Activated T-helper 9 cell treated with anti-CD3 and anti-CD28 coated beads, Interleukin-2, amount 50 U/mL, for 16 hours (primary cell): Measurements from ENCODE around the gene JAM2.
A peak's percentile ranks its signal among the peaks of the same experiment; 100 is the strongest.

Experiments used
- DNase-seq: peaks from one replicate; pipeline ENCODE4 v3.0.0-alpha.2; 2020; ENCODE audit warnings: low read depth

JAM2 gene

DNA sequence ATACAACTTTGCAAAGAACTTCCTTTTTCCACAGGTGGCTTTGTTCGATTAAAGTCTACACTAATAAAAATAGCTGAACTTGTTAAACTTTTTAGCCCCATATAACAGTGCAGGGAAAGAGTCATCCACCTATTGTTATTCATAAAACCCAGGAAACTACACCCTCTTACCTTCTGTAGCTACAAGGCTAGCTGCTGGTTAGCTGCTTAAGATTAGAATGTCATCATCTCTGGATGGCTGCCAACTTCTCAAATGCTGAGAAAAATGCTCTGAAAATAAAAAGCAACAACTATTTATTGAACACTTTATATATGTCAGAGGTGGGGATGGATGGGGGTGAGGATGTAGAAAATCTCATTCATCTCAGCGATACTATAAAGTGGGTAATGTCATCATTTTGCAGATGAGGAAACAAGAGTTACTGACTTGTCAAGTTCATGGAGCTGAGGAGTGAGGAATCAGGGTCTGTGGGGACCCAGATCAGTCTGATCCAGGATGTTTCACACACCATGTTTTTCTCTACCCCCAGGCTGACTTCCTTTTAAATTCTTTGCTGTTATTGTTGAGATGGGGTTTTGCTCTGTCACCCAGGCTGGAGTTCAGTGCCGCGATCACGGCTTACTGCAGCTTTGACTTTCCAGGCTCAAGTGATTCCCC is 78.6 kb downstream of the JAM2 start:
- DNase-seq = no peak

DNA sequence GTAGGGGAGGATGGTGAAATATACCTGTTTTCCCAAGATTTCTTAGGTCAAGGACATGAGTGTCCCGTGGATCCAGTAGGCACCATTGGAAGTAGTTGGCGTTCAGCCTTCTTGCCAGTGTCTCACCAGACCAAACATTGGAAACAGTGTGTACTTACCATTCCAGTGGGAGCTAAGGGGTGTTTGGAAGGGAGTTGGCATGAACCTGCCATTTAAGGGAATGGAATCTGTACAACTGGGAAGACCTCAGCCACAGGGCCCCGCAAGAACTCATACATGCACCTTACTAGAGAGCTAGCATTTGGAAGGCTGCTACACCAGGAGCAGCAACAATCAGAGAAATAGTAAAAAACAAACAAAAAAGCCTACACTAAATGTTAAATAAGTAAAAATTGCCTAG is 82.9 kb downstream of the JAM2 start:
- no peak for DNase-seq

DNA sequence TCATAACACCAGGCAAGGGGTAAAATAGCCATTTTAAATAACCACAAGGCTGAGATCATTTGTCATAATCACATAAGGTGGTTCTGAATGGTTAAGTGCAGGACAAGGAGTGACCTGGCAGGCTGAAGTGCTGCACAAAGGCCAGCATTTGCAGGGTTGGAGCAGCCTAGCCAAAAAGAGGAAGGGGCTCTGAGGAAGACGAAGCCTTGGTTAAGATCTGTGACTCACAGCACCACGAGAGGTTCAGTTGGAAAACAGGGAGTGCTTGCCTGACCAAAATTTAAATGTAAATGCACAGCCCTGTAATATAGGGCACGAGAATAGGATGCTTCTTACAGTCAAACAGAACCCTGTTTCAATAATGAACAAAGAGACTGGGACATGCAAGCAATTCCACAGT is 83.6 kb downstream of the JAM2 start:
- DNase-seq = no peak

DNA sequence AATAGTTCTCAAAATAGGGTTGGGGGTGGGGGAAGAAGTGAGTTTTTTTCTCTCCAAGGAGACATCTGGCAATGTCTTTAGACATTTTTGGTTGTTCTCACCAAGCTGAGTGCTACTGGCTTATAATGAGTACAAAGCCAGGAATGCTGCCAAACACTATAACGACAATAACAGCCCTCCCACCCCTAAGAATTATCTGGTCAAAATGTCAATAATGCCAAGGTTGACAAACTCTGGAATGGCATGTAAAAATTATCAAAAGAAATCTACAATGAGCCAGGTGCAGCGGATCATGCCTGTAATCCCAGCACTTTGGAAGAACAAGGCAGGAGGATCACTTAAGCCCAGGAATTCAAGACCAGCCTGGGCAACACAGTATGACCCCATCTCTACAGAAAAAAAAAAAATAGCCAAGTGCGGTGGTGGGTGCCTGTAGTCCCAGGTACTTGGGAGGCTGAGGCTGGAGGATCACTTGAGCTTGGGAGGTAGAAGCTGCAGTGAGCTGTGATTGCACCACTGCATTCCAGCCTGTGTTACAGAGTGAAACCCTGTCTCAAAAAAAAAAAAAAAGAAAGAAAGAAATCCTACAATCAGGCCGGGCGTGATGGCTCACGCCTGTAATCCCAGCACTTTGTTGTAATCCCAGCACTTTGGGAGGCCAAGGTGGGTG is 93.2 kb downstream of the JAM2 start:
- no peak for DNase-seq

DNA sequence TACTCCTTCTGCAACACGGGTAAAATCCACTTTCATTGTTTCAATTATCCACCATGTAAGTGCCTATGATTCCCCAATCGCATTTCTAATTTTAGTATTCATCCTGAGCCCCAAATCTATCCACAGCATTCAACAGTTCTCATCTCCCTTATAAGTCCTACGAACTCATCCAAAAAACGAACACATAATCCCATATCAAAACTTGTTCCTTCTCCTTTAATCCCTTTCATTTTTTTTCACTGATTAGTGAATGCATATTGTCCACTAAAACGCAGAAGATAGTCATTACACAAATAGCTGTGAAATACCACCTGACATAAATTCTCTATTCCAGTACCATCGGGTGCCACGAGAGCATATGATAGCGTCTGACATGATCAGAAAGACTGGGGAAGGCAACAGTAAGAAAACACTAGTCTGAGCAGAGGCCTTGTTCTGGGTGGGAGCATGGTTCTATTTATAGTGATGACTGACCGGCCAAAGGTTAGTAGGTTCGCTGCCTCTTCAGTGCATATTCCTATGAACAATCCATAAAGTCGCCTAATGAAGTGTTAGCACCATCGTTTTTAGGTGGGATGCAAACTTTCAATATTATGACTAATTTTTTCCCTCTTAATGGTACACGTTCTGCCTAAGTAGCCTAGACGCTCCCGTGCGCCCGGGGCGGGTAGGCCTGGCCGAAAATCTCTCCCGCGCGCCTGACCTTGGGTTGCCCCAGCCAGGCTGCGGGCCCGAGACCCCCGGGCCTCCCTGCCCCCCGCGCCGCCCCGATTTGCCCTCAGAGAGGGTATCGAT is 95.0 kb downstream of the JAM2 start:
- DNase-seq = peak; percentile 23

DNA sequence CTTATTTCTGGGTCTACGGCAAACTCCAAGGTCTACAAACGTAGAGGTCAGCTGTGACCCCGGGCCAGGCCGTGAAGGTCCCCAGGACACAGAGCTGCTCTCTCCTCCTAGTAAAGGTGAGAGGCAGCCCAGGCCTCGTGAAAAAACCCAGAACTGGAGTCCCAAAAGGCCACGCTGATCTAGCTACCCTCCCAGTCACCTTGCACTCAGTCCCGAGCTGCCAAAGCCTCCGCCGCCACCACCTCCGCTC is 95.5 kb downstream of the JAM2 start:
- DNase-seq = no peak

DNA sequence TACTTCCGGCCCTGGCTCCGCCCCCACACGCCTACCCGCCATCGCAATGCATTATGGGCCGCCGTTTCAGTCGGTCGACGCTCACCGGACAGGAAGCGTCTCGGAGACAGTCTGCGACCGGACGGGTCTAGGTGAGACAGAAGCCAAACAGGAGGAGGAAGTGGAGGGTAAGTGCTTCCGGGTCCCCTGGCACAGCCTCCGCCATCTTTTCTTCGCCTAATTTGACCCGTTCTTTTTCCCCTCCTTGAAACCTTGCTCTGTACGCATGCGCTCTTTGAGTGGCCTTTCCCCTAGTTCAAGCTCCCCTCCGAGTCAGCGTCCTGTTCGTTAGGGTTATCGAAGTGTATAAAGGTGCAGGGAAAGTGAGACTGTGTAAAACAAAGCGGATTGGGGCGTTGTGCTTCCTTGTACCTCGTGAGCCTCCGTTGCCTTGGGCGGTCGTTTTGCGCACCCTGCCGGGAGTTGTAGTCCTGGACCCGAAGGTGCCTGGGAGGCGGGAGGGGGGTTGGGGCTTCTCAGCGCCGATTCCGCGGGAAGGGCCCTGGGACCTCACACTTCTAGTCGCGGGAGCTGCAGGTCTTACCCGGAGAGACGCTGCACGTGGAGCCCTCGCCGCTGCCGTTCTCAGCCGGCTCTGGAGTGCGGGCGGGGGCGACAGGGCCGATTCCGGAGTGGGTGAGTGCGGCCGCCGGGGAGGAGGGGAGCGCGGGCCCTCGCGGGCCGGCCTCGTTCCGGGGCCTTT is 96.0 kb downstream of the JAM2 start, which contains the start of the genes ATP5PF and GABPA:
Gene ATP5PF, minus strand, starts transcription at position 1 of the 742 bp plus-strand sequence. CDS start 5,110 bp downstream, outside the sequence.
Gene GABPA, plus strand, starts transcription at position 69 of the 742 bp plus-strand sequence. CDS start 6,627 bp downstream, outside the sequence.
- peak; percentile 98 for DNase-seq

DNA sequence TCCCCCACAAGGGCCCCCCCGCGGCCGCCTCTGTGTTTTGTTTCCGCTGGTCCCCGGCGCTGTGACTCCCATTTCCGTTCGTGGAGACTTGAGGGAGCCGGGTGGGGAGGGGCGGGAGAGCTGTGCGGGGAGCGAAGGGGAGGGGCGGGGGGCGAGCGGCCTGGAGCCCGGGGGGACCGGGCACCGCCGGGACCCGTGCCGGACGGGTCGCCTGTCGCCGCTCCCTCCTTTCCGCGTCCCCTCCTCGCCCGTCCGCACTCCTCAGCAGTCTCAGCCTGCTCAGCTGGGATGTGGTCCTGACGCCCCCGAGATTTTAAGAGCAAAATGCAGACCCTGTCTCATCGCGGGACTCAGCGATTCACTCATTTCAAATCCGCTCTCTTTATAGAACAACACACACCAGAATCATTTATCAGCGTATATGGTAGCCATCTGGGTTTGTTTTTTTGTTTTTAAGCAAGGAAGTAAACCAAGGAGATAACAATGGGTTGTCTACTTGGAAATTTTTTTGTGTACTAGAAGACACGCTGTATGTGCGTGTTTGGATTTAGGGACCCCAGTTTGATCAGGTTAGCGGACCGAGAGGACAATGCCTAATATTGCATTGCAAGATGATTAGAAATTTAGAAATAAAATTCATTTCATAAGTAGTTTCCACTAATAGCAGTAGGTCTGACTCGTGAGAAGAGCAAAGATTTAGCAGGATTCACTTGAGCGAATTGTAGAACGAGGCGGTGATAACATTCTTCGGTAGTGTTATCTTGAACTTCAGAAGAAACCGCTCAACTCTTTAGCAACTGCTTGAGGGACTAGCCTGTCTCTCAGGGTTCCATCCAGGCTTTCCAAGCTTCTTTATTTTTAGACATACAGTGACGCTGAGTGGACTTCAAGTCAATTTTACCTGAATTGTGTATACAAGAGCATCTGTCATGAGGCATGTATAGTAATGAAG is 96.9 kb downstream of the JAM2 start:
- peak; percentile 72 for DNase-seq

DNA sequence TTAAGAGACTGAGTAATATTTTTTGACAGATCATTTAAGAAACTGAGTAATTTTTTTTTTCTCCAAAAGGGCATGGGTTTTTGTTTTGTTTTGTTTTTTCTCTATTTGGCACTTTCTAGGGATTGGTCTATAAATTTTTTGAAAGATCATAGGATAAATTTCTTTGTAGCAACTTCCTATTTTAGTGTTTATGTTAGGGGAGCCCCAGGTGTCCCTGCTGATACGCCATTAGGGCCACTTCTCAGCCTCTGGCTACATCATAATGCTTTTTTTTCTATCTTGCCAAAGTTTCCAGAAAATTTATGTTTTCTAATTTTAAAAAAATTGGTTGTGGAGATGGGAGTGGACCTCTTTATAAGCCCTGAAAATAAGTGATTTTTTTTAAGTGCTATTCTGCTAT is 98.4 kb downstream of the JAM2 start:
- DNase-seq = no peak

DNA sequence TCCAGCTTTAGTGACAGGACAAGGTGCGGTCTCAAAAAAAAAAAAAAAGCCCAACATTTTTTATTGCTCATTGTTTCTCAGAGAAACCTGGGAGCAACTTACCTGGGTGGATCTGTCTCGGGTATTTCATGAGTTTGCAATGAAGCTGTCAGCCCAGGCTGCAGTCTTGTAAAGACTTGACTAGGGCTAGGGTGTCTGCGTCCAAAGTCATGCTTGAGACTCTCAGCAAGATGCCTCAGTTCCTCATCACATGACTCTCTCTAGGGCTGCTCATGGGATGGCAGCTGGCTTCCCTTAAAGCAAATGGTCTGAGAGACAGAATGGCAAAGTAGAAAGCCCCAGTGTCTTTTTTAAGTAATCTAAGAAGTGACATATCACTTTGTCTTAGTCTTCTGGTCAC is 103.8 kb downstream of the JAM2 start:
- no peak for DNase-seq

DNA sequence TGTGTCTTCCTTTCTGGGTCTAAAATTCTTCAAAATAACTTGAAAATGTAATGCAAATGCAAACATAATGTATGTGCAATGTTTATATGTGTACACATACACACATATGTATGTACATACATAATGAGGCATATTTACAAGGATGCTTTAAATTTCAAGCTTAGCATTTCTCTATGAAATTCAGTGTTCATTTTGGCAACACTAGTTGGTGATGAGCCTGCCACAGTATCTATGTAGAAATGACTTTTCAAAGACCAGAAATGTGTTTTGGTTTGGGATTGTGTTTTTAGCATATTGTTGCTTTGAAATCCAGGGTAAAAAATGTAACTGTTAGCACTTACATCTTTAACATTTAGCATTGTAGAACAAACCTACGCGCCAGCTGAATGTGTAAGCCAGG is 105.8 kb downstream of the JAM2 start:
- DNase-seq = no peak

DNA sequence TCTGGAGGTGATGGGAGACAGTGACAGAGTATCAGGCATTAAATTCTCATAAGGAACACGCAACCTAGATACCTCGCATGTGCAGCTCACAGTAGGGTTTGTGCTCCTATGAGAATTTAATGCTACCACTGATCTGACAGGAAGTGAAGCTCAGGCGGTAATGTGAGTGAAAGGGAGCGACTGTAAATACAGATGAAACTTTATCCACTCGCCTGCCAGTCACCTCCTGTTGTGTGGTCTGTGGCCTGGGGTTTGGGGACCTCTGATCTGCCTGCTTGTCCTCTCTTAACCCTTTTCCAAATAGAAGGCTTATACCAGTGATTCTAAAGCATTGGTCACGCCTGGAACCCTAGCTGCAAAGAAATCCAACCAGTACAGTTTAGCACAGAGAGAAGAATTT is 111.0 kb downstream of the JAM2 start:
- DNase-seq = no peak

DNA sequence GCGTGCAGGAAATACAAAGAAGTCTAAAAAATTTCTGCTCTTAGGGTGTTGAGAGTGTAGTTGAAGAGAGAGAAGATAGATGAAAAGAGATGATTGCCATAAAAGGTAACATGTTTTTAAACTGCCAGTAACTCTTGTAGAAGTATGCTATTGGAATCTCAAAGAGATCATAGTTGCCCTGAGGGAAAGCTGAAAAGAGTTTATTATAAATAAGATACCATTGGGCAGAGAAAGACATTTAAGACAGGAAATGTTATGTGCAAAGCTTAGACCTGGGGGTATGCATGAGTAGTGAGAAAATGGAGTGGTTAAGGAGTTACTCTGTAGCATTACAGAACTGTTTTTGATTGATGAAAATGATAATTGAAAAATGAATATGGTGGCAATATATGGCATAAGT is 113.4 kb downstream of the JAM2 start:
- DNase-seq = no peak

DNA sequence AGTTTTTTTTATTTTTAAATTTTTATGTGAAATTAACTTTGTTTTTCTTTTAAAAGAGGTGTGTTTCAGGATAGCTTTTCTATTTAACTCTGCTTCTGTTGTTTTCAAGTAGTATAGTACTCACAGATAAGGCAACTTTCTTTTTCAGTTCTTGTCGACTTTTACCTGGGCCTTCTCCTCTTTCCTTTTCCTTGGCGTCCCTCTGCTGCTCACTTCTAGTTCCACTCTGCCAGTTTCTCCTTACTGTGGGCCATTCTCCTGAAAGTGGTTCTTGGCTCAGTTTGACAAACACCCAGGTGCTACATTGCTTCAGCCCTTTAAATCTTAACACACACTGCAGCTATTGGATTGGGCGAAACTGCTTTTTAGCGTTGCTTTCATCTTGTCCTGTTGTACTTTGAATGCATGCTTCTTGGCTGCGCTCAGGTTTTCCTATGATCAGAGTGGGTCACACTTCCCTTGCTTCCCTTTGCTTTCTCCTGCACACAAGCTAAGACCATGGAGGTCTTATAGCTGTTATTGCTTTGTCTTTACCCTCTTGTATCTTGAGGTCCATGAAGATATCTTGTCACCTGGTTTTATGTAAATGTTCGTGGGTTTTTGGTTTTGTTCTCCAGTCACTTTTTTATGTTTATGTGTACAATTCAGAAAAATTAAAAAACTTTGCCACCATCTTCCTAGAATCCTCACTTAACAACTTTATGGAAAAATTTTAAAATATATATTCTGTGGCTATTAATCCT is 117.3 kb downstream of the JAM2 start:
- no peak for DNase-seq

DNA sequence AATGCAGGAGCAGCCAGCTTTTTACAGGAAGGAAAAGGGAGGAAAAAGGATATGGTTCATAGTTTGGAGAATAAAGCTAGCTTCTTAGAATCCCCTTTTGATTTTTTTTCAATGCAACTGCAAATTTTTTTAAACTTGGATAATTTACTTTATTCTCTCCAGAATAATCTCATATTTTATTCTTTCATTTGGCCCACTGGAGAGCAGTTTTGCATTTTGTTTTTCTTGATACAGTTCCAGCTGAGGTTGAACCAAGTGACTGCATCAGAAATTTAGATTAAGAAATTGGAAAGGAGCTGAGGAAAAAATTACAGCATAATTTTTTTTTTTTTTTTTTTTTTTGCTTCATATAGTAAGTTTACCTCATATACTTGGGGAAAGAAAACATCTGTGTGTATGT is 118.5 kb downstream of the JAM2 start:
- no peak for DNase-seq

DNA sequence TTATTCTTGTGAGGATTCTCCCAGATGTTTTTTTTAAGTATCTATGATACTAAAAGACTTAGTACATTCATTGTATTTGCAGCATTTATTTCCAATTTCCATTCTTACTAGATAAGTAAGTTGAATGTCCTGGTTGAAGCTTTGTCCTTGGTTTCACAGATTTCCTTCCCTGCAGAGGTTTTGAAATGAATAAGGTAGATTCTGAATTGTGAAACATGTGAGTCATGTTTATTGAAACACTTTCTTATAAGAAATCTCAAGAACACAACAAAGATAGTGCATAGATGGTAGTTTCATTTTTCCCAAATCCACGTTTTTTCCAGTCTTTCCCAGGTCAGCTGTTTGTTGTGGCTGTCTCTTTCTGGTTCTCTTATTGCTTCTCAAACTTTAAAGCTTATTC is 120.5 kb downstream of the JAM2 start:
- no peak for DNase-seq

DNA sequence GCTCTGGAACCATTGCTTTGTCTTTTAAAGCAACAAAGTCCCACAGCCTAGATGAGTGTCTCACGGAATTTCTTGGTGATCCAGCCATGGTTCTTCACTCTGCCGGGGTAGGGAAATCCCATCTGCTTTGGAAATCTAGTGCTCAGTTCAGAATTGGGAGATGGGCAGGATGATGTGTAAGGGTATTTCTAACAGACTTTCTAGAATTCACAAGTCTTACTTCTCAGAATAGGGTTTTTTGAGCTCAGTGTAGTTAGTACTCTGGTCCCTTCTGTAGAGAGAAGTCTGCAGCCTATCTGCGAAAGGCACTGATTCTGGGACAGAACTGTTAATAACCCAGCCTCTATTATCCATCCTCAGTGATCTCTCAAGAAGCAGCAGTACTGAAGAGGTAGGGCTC is 121.0 kb downstream of the JAM2 start:
- DNase-seq = no peak

DNA sequence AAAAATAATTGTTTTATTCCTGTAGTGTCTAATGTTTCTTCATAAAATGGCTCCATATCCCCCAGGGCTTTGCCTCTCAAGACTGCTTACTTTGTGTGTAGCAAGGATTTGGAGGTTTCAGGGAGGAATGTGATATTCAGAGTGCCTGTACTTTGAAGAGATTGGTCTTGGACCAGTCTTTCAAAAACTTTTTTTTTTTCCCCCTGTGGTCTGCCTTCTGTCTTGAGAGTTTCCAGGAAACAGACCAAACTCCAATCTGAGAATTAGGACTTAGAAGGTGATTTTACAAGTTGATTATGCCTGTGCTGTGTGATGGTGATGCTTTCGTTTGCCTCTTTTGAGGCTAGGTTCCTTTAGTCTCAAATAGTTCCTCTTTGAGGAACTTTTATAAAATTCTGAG is 121.6 kb downstream of the JAM2 start:
- DNase-seq = no peak

DNA sequence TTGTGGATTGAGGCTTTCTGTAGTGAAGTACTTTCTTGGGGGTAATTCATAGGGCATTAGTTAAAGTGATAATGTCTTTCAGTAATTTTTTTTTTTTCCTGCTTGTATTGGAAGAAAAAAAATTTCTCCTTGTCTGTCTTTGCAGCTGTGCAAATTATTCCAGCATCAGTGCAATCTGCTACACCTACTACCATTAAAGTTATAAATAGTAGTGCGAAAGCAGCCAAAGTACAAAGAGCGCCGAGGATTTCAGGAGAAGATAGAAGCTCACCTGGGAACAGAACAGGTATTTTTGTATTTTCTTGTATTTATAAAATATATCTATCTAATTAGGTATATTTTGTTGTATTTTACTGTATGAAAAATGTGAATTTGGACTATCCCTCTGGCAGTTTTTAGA is 125.0 kb downstream of the JAM2 start:
- DNase-seq = no peak
